HCT116 (cell line): ENCODE results near the gene HES2. TPM values are rescaled to one million over a fixed set of nuclear protein-coding genes. Genes with fewer than 3 reads are reported as not detected.

ENCODE experiments used
- ATAC-seq: fragments of 200-7000 bp; cut with Tn5 transposase; 2 replicates; pipeline ENCODE4 v1.9.1; 2020; ENCODE audit warnings: mild to moderate bottlenecking, moderate library complexity
- BruUV-seq: library from RNA; stranded (reverse); fragments of 400-500 nt; replicated peaks from 2 replicates; lab custom pipeline; 2021; lab: Mats Ljungman, UMichigan
- CTCF ChIA-PET: fragments of 300-600 bp; sonication (Branson Sonifier 250); formaldehyde crosslinking; loops from one replicate; lab custom pipeline; 2021; ENCODE audit warnings: antibody characterized with exemption; lab: Charles Lee
- POLR2A ChIA-PET: fragments of 300-600, 350-600 bp; sonication (Branson Sonifier 250); formaldehyde crosslinking; loops from one replicate; lab custom pipeline; 2021; ENCODE audit warnings: antibody characterized with exemption; lab: Charles Lee
- RAD21 ChIA-PET, 2 experiments: fragments of 300-600 bp; sonication (Branson Sonifier 250); formaldehyde crosslinking; loops; one replicate each; lab custom pipeline; 2023; ENCODE audit warnings: low total read pairs in 2 of 2; ENCODE audit not compliant: uncharacterized antibody in 2 of 2, unreplicated experiment in 2 of 2, low non-redundant PET in 1 of 2; lab: Charles Lee
- DNase-seq: peaks from one replicate; pipeline ENCODE4 v3.0.0-alpha.2; 2010; ENCODE audit warnings: low read depth, low spot score
- H2AFZ ChIP-seq: fragments of 200-600 bp; shearing (Covaris generic), sonication (generic); 2 replicates; pipeline ENCODE4 v1.6.1; 2017; ENCODE audit warnings: low read depth, mixed run types, mixed read lengths, antibody characterized with exemption, low read length; ENCODE audit not compliant: poor library complexity, severe bottlenecking
- H3K27ac ChIP-seq: 2 replicates; pipeline ENCODE4 v1.5.1; 2012; ENCODE audit warnings: low read depth, low read length
- H3K27me3 ChIP-seq: fragments of 200-600 bp; sonication (generic); 2 replicates; pipeline ENCODE4 v1.6.1; 2016; ENCODE audit warnings: mixed run types, low read length, mixed read lengths; ENCODE audit not compliant: insufficient read depth
- H3K36me3 ChIP-seq, 2 experiments: fragments of 200-500 bp in 1 of 2; fragments of 200-600 bp in 1 of 2; sonication (Bioruptor generic) in 1 of 2; sonication (generic) in 1 of 2; 2 replicates each; pipeline versions ENCODE4 v1.5.1 to v1.6.1; 2014 to 2016; ENCODE audit warnings: low read length in 2 of 2, inconsistent platforms in 1 of 2, mixed read lengths in 1 of 2, mixed run types in 1 of 2; ENCODE audit not compliant: insufficient read depth in 2 of 2, control insufficient read depth in 1 of 2
- H3K4me1 ChIP-seq, 2 experiments: fragments of 200-600 bp in 1 of 2; sonication (generic) in 1 of 2; 2 replicates each; pipeline versions ENCODE4 v1.5.1 to v1.6.1; 2012 to 2017; ENCODE audit warnings: low read length in 2 of 2, inconsistent platforms in 1 of 2, mild to moderate bottlenecking in 1 of 2, mixed read lengths in 1 of 2, mixed run types in 1 of 2, moderate library complexity in 1 of 2; ENCODE audit not compliant: insufficient read depth in 2 of 2, control insufficient read depth in 1 of 2
- H3K4me2 ChIP-seq: fragments of 200-600 bp; sonication (generic); 2 replicates; pipeline ENCODE4 v1.6.1; 2017; ENCODE audit warnings: mixed run types, low read length, mixed read lengths
- H3K4me3 ChIP-seq, 2 experiments: fragments of 200-600 bp in 1 of 2; sonication (generic) in 1 of 2; replicated peaks in 1 of 2; 2 replicates each; pipeline ENCODE4 v1.5.1; 2011 to 2016; ENCODE audit warnings: low read length in 2 of 2, control low read depth in 1 of 2, low read depth in 1 of 2, mild to moderate bottlenecking in 1 of 2, mixed read lengths in 1 of 2, mixed run types in 1 of 2
- H3K79me2 ChIP-seq: fragments of 200-600 bp; sonication (generic); 2 replicates; pipeline ENCODE4 v1.6.1; 2017; ENCODE audit warnings: mild to moderate bottlenecking, mixed run types, low read length, moderate library complexity, mixed read lengths; ENCODE audit not compliant: insufficient read depth
- H3K9ac ChIP-seq: fragments of 200-600 bp; sonication (generic); 2 replicates; pipeline ENCODE4 v1.6.1; 2016; ENCODE audit warnings: low read length, mixed read lengths
- H3K9me2 ChIP-seq: fragments of 200-600 bp; sonication (generic), shearing (Covaris generic); 2 replicates; pipeline ENCODE4 v1.6.1; 2017; ENCODE audit warnings: mixed run types, mild to moderate bottlenecking, moderate library complexity; ENCODE audit not compliant: insufficient read depth
- H3K9me3 ChIP-seq, 2 experiments: fragments of 200-500 bp in 1 of 2; fragments of 200-600 bp in 1 of 2; sonication (Bioruptor generic) in 1 of 2; sonication (generic) in 1 of 2; 2 replicates each; pipeline ENCODE4 v1.6.1; 2014 to 2017; ENCODE audit warnings: low read length in 2 of 2, mixed read lengths in 2 of 2, inconsistent platforms in 1 of 2, low read depth in 1 of 2, mild to moderate bottlenecking in 1 of 2, mixed run types in 1 of 2, moderate library complexity in 1 of 2; ENCODE audit not compliant: control insufficient read depth in 1 of 2, insufficient read depth in 1 of 2
- H4K20me1 ChIP-seq: fragments of 200-600 bp; sonication (generic), shearing (Covaris generic); 2 replicates; pipeline ENCODE4 v1.6.1; 2017; ENCODE audit warnings: mixed run types, mild to moderate bottlenecking, moderate library complexity; ENCODE audit not compliant: insufficient read depth
- CEBPB ChIP-seq: IDR thresholded peaks from 2 replicates; pipeline ENCODE4 v1.6.1; 2012; ENCODE audit warnings: low read depth
- EZH2 ChIP-seq: fragments of 200-600 bp; sonication (generic); IDR thresholded peaks from 2 replicates; pipeline ENCODE4 v1.6.1; 2017; ENCODE audit warnings: antibody characterized with exemption, mixed run types
- POLR2AphosphoS5 ChIP-seq: IDR thresholded peaks from 2 replicates; pipeline ENCODE4 v1.6.1; 2011; ENCODE audit warnings: mild to moderate bottlenecking, low read depth, low read length, moderate library complexity
- RAD21 ChIP-seq: IDR thresholded peaks from 2 replicates; pipeline ENCODE4 v1.6.1; 2012; ENCODE audit warnings: low read depth, mild to moderate bottlenecking
- TCF7L2 ChIP-seq: IDR thresholded peaks from 2 replicates; pipeline ENCODE4 v1.7.0; 2011; ENCODE audit warnings: borderline replicate concordance, inconsistent platforms; ENCODE audit not compliant: insufficient read depth, insufficient read length; ENCODE audit errors: extremely low read depth
- YY1 ChIP-seq: IDR thresholded peaks from 2 replicates; pipeline ENCODE4 v1.6.1; 2011; ENCODE audit warnings: low read length, low read depth, moderate library complexity, mild to moderate bottlenecking; ENCODE audit not compliant: insufficient replicate concordance; ENCODE audit errors: extremely low read depth
- ZBTB33 ChIP-seq: IDR thresholded peaks from 2 replicates; pipeline ENCODE4 v1.6.1; 2011; ENCODE audit warnings: mild to moderate bottlenecking, low read length, moderate library complexity; ENCODE audit not compliant: insufficient replicate concordance; ENCODE audit errors: extremely low read depth
- intact Hi-C: fragments of 100-400 bp; cut with micrococcal nuclease; formaldehyde crosslinking; loops from 2 replicates; pipeline ENCODE4 v1.10.0; 2022
- total RNA-seq: library from RNA; stranded (reverse); gene quantifications from one replicate; pipeline ENCODE4 v1.2.1, GENCODE V29; 2021; ENCODE audit not compliant: unreplicated experiment
- TF ChIP-seq, protein P1 (sequence below): IDR thresholded peaks from 2 replicates; pipeline ENCODE4 v1.6.1; 2012

The HES2 gene
- total RNA-seq, 1 experiment from 2014 or later: 8.4 TPM

DNA sequence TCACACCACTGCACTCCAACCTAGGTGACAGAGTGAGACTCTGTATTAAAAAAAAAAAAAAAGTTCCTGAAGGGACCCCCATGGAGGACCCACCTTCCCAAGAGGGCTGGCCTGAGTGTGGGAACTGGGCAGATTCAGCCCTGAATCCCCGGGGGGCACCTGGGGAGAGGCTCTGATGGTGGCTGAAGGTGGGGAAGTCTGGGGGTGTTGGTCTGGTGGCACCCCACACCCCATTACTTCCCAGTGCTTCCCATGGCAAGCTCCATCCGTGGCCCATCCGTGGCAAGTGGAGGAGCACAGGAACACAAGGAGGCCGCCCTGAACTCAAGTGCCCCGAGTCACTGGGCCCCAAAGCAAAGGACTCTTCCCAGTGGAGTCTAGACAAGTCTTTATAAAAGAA lies 47.0 kb upstream of the HES2 start:
- Histone ChIP-seq H3K4me3 (no peak overlapping the region), H4K20me1 (no peaks in the 10 kb centered on the region), H3K9me2 (no peaks in the 10 kb centered on the region), H3K27me3 (no peaks in the 10 kb centered on the region), H3K9ac (no peak overlapping the region), H2AFZ (no peak overlapping the region), H3K4me1 (peaks cover 10 to 21% of the 10 kb centered on the region in 2 experiments), H3K27ac (no peak overlapping the region), H3K9me3 (no peaks in the 10 kb centered on the region), H3K79me2 (no peaks in the 10 kb centered on the region), H3K4me2 (no peak overlapping the region), H3K36me3 (peaks cover 13 to 16% of the 10 kb centered on the region in 2 experiments; a peak in 2 of 4 replicates)
- DNase-seq (no peak), ATAC-seq (no peak)
- POLR2A ChIA-PET: no interaction called here
- BruUV-seq: no TSS peak
- CTCF ChIA-PET: interaction anchor here (1.5 kb wide), 1 partner anchor 22 kb away, joined by 3 read pairs; no protein-coding TSS in a partner anchor
- TF ChIP-seq POLR2AphosphoS5 (no peak), RAD21 (no peak), ZBTB33 (no peak), TCF7L2 (no peak), CEBPB (no peak), YY1 (no peak), EZH2 (no peak)
- TF ChIP-seq, protein P1, sequence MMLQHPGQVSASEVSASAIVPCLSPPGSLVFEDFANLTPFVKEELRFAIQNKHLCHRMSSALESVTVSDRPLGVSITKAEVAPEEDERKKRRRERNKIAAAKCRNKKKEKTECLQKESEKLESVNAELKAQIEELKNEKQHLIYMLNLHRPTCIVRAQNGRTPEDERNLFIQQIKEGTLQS: no peak
- intact Hi-C loops: no loop called here
- RAD21 ChIA-PET: no interaction called here
